ENCODE results near the gene BMP6.

- TF ChIP-seq CTCF (IDR thresholded peaks at IDR 0.05; ENCODE audit: extremely low read depth in 1 of 2, insufficient read depth in 1 of 2, low read depth in 1 of 2, low read length in 2 of 2): no peak
- no peak for TF ChIP-seq FOS (IDR thresholded peaks at IDR 0.05; ENCODE audit: borderline replicate concordance, insufficient read depth, low read length)
- no peak for TF ChIP-seq POLR2A (IDR thresholded peaks at IDR 0.05; ENCODE audit: low read depth, low read length)
- no peak for TF ChIP-seq EZH2 (IDR thresholded peaks at IDR 0.05; ENCODE audit: borderline replicate concordance, low read depth, low read length, severe bottlenecking)
- no peak for TF ChIP-seq POLR2AphosphoS5 (IDR thresholded peaks at IDR 0.05; ENCODE audit: insufficient read depth, low read depth, low read length)
- no peak for TF ChIP-seq GATA2 (IDR thresholded peaks at IDR 0.05; ENCODE audit: insufficient read depth, insufficient read length, low read depth, low read length)
Observed at GRCh38 chr6:7917729-7918128, 191.8 kb downstream of the BMP6 start.

All from endothelial cell of umbilical vein (primary cell).